Testis (tissue), 3 donors: Measurements from ENCODE around the gene USP48. TPM values are rescaled to one million over a fixed set of nuclear protein-coding genes. Genes with fewer than 3 reads are reported as not detected.

ENCODE experiments used
- DNase-seq: peaks from one replicate; pipeline ENCODE4 v3.0.0-alpha.2; 2019
- H3K27ac ChIP-seq, 2 donors: fragments of 200-600 bp; sonication (generic); one replicate each; pipeline ENCODE4 v1.5.1; 2019
- H3K27me3 ChIP-seq: fragments of 200-600 bp; sonication (generic); one replicate; pipeline ENCODE4 v1.5.1; 2019
- H3K36me3 ChIP-seq: fragments of 200-600 bp; sonication (generic); one replicate; pipeline ENCODE4 v1.5.1; 2017; ENCODE audit warnings: low read depth; ENCODE audit errors: missing control alignments
- H3K4me1 ChIP-seq: fragments of 200-600 bp; sonication (generic); one replicate; pipeline ENCODE4 v1.5.1; 2019
- H3K4me3 ChIP-seq, 2 donors: fragments of 200-600 bp; sonication (generic); one replicate each; pipeline ENCODE4 v1.5.1; 2017 to 2019
- H3K9me3 ChIP-seq: fragments of 200-600 bp; sonication (generic); one replicate; pipeline ENCODE4 v1.5.1; 2017
- POLR2A ChIP-seq: fragments of 450-650 bp; IDR thresholded peaks from one replicate; pipeline ENCODE4 v1.6.1; 2017; ENCODE audit warnings: antibody characterized with exemption, mild to moderate bottlenecking, moderate library complexity
- WGBS, 2 donors: methylation state at CpG; one replicate each; pipeline ENCODE4 v1.1.5; 2018; 5-methylcytosine and 5-hydroxymethylcytosine counted together
- intact Hi-C: fragments of 100-400 bp; cut with DNase I; formaldehyde crosslinking; loops from one replicate; pipeline ENCODE4 v1.15.1; 2023; ENCODE audit warnings: low total_unique reads
- polyA plus RNA-seq: library from polyadenylated mRNA; stranded (reverse); fragments of 350-450 nt; fragmentation: Illumina TruSeq; extraction: RNeasy Lipid Tissue Mini Kit (QIAGEN cat#74804); gene quantifications from one replicate; pipeline ENCODE4 v1.2.3, GENCODE V29; 2014; ENCODE audit warnings: low read depth, low replicate concordance; ENCODE audit not compliant: insufficient read depth
- total RNA-seq, 2 donors: library from RNA; depleted of rRNA; stranded (reverse); fragments of >200 nt; gene quantifications; one replicate each; pipeline ENCODE4 v1.2.3, GENCODE V29; 2016
- TF ChIP-seq, protein P1 (sequence below), 3 experiments: fragments of 450-650 bp in 2 of 3; fragments of 200-600 bp in 1 of 3; sonication (generic) in 1 of 3; IDR thresholded peaks; one replicate each; pipeline ENCODE4 v1.5.1; 2016 to 2019; ENCODE audit warnings: antibody characterized with exemption in 3 of 3, mild to moderate bottlenecking in 2 of 3, moderate library complexity in 1 of 3

USP48 gene
- total and polyA plus RNA-seq, 3 donors from 2014 or later, result 33.3 to 66.2 (median 63.0) TPM

DNA sequence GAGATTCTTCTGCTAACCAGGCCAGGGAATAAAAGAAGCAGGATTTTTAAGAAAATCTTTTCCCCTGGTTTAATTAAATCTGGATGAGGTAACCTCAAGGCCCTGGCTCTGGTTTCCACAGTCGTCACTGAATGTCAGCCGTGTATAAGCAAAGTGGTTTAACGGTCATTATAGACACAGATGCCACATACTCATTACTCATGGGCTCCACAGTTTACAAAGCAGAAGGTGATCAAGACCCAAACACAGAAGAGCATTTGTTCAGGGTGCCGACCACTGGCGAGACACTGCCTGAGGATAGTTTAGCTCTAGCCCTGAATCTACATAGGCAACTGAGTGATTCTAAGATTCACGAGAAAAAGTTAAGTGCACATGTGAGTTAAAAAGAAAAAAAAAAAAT lies 86.0 kb downstream of the USP48 start:
- H3K4me3 ChIP-seq, result no peak overlapping the region
- intact Hi-C loops, result no loop called here
- no peaks in the 10 kb centered on the region for H3K27me3 ChIP-seq
- H3K36me3 ChIP-seq, result no peaks in the 10 kb centered on the region
- no peak for DNase-seq
- H3K4me1 ChIP-seq, result no peaks in the 10 kb centered on the region
- 91 to 94% methylated on average over 6 of the region's 6 CpGs for WGBS, 2 donors
- TF ChIP-seq, protein P1, sequence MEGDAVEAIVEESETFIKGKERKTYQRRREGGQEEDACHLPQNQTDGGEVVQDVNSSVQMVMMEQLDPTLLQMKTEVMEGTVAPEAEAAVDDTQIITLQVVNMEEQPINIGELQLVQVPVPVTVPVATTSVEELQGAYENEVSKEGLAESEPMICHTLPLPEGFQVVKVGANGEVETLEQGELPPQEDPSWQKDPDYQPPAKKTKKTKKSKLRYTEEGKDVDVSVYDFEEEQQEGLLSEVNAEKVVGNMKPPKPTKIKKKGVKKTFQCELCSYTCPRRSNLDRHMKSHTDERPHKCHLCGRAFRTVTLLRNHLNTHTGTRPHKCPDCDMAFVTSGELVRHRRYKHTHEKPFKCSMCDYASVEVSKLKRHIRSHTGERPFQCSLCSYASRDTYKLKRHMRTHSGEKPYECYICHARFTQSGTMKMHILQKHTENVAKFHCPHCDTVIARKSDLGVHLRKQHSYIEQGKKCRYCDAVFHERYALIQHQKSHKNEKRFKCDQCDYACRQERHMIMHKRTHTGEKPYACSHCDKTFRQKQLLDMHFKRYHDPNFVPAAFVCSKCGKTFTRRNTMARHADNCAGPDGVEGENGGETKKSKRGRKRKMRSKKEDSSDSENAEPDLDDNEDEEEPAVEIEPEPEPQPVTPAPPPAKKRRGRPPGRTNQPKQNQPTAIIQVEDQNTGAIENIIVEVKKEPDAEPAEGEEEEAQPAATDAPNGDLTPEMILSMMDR (IDR thresholded peaks at IDR 0.05), result no peak
- TF ChIP-seq POLR2A, result no peak
- H3K27ac ChIP-seq, result no peak overlapping the region
- no peaks in the 10 kb centered on the region for H3K9me3 ChIP-seq

DNA sequence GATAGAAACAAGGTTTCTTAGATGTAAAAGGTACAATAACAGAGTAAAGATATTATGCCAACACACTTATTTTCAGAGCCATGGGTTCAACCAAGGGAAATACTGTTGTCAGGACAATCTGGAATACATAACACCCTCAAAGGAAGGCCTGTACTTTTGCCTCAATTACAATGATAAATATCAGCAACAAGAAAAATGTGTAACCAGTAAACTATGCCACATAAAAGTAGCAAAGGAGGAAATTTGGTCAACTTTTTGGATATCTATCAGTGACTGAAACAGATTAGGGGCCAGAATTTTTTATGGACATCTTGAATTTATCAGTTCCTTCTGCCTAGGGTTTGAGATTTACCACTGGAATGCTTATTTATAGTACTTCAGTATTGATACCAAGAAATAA lies 89.2 kb downstream of the USP48 start:
- TF ChIP-seq, protein P1 (IDR thresholded peaks at IDR 0.05), result no peak
- TF ChIP-seq POLR2A, result no peak
- intact Hi-C loops, result no loop called here
- Histone ChIP-seq H3K36me3 (no peaks in the 10 kb centered on the region), H3K4me1 (no peaks in the 10 kb centered on the region), H3K27ac (no peak overlapping the region), H3K27me3 (no peaks in the 10 kb centered on the region), H3K4me3 (no peak overlapping the region), H3K9me3 (no peaks in the 10 kb centered on the region)
- no peak for DNase-seq

DNA sequence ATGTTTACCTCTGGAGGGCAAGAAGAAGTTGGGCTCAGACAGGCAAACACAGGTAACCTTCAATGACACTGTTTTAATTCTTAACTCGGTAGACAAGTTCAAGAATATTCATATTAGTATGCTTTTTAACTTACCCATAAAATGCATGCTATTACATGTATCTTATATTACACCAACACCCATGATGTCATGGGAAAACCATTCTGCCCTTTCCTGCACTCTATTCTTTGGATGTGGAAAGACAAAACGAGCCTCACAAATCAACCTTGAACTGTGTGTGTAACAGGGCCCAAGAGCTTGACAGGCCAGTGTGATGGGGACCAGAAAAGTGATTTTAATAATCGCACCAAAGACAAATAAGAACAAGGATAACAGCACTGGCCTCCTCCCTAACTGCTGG lies 91.2 kb downstream of the USP48 start:
- no peak for TF ChIP-seq POLR2A
- TF ChIP-seq, protein P1 (IDR thresholded peaks at IDR 0.05), result no peak
- H3K9me3 ChIP-seq, result no peaks in the 10 kb centered on the region
- no peaks in the 10 kb centered on the region for H3K27me3 ChIP-seq
- no peaks in the 10 kb centered on the region for H3K36me3 ChIP-seq
- no peak for DNase-seq
- no peaks in the 10 kb centered on the region for H3K4me1 ChIP-seq
- H3K4me3 ChIP-seq, result no peak overlapping the region
- 70 to 75% methylated on average over 3 of the region's 3 CpGs for WGBS, 2 donors
- no peak overlapping the region for H3K27ac ChIP-seq
- intact Hi-C loops, result no loop called here

DNA sequence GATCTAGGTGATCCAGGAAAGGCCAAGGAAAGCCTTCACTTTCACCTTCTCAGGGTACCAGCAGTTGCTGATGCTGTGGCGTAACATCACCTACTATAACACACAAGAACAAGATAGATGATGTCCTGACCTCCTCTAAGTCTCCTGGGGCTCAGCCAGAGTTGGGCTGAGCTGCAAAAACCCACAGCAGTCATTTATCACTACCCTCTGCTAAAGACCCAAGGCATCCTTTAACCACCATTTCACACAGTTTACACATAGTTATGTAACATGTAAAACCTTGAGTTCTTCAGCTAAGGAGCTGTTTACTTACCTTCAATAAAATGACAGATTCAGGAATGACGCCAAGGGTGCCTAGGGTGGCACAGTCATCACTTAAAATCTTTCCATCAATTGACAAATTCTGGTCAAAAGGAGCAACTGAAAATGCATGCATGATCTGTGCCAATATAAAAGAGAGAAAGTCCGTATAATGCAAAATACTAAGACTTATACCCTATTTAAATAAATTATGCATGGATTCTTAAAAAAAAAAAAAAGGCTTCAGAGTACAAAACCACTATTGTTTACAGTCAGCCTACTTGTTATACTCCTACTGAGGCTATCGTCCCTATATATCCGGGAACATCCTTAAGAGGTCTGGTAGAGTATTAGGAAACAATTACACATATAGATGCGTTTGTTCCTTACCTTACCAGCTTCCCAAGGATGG lies 93.1 kb downstream of the USP48 start:
- H3K27me3 ChIP-seq, result no peaks in the 10 kb centered on the region
- H3K9me3 ChIP-seq, result no peaks in the 10 kb centered on the region
- no peaks in the 10 kb centered on the region for H3K4me1 ChIP-seq
- TF ChIP-seq, protein P1 (IDR thresholded peaks at IDR 0.05), result no peak
- no peak for TF ChIP-seq POLR2A
- WGBS, 2 donors, result 96% methylated on average over 5 to 6 of the region's 6 CpGs
- DNase-seq, result no peak
- intact Hi-C loops, result no loop called here
- H3K27ac ChIP-seq, result no peak overlapping the region
- H3K4me3 ChIP-seq, result no peak overlapping the region
- H3K36me3 ChIP-seq, result no peaks in the 10 kb centered on the region

DNA sequence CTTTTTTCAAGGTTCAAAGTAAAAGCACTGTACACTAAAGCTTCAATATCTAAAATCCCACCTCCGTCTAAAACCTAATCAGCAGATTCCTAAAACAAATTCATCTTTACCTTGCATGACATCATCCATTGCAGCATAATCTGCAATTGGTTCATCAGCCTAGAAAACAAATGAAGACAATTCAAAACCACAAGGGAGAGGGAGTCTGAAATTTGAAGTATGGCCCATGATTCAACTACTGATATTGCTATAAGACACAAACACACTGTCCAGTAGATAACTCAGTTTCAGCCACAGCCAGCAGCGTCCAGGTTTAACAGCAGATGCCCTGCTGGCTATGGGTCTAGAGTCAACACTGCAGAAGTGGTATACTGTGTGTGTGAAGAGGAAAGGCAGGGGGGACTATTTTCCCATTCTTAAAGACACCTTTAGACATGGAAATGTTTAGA lies 95.8 kb downstream of the USP48 start:
- TF ChIP-seq, protein P1 (IDR thresholded peaks at IDR 0.05), result no peak
- TF ChIP-seq POLR2A, result no peak
- 96 to 100% methylated on average over 2 of the region's 2 CpGs for WGBS, 2 donors
- peaks cover 4% of the 10 kb centered on the region for H3K36me3 ChIP-seq

More for the DNA sequence above, 95.8 kb downstream of the USP48 start:
- Histone ChIP-seq H3K27me3 (no peaks in the 10 kb centered on the region), H3K27ac (no peak overlapping the region), H3K9me3 (no peaks in the 10 kb centered on the region), H3K4me3 (no peak overlapping the region), H3K4me1 (no peaks in the 10 kb centered on the region)
- intact Hi-C loops, result no loop called here
- DNase-seq, result no peak
